Brain microvascular endothelial cell (primary cell): ENCODE data around the gene CFAP46.
"Not testable (repeated sequence)": the region's sequence is repeated elsewhere in the genome, so short reads cannot be mapped to it uniquely, and the experiment has no call there.

Source experiments
- DNase-seq: peaks from one replicate; pipeline ENCODE4 v3.0.0-alpha.2; 2020
- H3K27ac ChIP-seq: fragments of 250-450 bp; sonication (Bioruptor Pico); 2 replicates; pipeline ENCODE4 v1.5.1; 2020; ENCODE audit warnings: mild to moderate bottlenecking, moderate library complexity
- H3K27me3 ChIP-seq: fragments of 250-450 bp; sonication (Bioruptor Pico); replicated peaks from 2 replicates; pipeline ENCODE4 v1.5.1; 2020; ENCODE audit warnings: mild to moderate bottlenecking
- H3K36me3 ChIP-seq: fragments of 250-450 bp; sonication (Bioruptor Pico); replicated peaks from 2 replicates; pipeline ENCODE4 v1.5.1; 2020; ENCODE audit warnings: mild to moderate bottlenecking
- H3K4me3 ChIP-seq: 2 replicates; pipeline ENCODE4 v1.5.1; 2011; ENCODE audit warnings: low read depth, mild to moderate bottlenecking, control low read depth, low read length, moderate library complexity
- CTCF ChIP-seq: IDR thresholded peaks from 2 replicates; pipeline ENCODE4 v1.5.1; 2011; ENCODE audit warnings: low read depth, mild to moderate bottlenecking, moderate library complexity, low read length, control low read depth, inconsistent platforms; ENCODE audit errors: missing control alignments
- in situ Hi-C: cut with HindIII; loops from 2 replicates; pipeline ENCODE4 v1.10.0; 2017; ENCODE audit warnings: low sequenced_read_pairs, low pct_ligation_motif_present

CFAP46 gene

GRCh38 chr10:132826524-132827422, 115.6 kb downstream of the CFAP46 start:
- Histone ChIP-seq H3K36me3 (no peaks in the 10 kb centered on the region), H3K27ac (no peak overlapping the region), H3K4me3 (no peak overlapping the region), H3K27me3 (peaks cover 7% of the 10 kb centered on the region)
- no peak for TF ChIP-seq CTCF
- in situ Hi-C loops, result no loop called here
- no peak for DNase-seq

DNA sequence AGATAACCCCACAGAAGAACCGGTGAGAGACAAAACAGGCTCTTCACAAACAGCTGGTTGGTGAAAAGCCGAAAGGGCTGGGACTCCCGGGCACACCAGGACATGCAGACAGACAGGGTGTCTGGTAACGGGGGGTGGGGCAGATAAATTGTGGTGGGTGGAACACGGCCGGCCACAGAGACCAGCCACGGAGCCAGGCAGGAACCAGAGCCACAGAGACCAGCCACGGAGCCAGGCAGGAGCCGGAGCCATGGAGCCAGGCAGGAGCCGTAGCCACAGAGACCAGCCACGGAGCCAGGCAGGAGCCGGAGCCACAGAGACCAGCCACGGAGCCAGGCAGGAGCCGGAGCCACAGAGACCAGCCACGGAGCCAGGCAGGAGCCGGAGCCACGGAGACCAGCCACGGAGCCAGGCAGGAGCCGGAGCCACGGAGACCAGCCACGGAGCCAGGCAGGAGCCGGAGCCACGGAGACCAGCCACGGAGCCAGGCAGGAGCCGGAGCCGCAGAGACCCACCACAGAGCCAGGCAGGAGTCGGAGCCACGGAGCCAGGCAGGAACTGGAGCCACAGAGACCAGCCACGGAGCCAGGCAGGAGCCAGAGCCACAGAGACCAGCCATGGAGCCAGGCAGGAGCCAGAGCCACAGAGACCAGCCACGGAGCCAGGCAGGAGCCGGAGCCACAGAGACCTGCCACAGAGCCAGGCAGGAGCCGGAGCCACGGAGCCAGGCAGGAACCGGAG, 116.4 kb downstream of the CFAP46 start:
- H3K4me3 ChIP-seq, H3K36me3 ChIP-seq, H3K27me3 ChIP-seq, DNase-seq, H3K27ac ChIP-seq, in situ Hi-C loops: not testable (repeated sequence)

GRCh38 chr10:132820056-132820455, 122.3 kb downstream of the CFAP46 start:
- in situ Hi-C loops, result no loop called here
- no peak overlapping the region for H3K4me3 ChIP-seq
- no peak for TF ChIP-seq CTCF
- DNase-seq, result no peak
- H3K36me3 ChIP-seq, result no peaks in the 10 kb centered on the region
- H3K27me3 ChIP-seq, result no peaks in the 10 kb centered on the region
- no peak overlapping the region for H3K27ac ChIP-seq

DNA sequence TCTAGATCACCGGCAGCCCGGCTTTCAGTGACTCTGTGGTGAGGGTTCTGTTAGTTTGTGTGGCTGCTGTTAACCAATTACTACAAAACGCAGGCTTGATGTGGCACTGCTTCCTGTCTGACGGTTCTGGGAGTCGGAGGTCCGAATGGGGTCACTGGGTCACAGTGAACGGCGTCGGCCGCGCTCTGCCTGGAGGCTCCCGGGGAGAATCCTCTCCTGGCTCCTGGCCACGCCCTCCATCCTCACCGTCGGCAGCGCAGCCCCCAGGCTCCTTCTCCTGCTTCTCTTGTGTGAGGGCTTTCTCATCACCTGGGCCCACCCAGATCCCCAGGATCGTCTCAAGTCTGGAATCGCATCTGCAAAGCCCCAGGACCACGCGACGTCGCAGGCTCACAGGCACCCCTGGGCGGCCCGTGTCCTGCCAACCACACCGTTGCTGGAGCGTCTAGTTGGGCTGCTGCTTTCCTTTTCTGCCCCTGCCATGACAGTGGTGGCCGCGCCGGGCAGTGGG, 124.6 kb downstream of the CFAP46 start:
- no peak overlapping the region for H3K27ac ChIP-seq
- no peaks in the 10 kb centered on the region for H3K27me3 ChIP-seq
- DNase-seq, result no peak
- in situ Hi-C loops, result no loop called here
- no peak overlapping the region for H3K4me3 ChIP-seq
- no peak for TF ChIP-seq CTCF
- H3K36me3 ChIP-seq, result no peaks in the 10 kb centered on the region

- no peak for DNase-seq
- TF ChIP-seq CTCF, result no peak
- Histone ChIP-seq H3K36me3 (no peaks in the 10 kb centered on the region), H3K27me3 (no peaks in the 10 kb centered on the region), H3K4me3 (no peak overlapping the region), H3K27ac (no peak overlapping the region)
- in situ Hi-C loops, result no loop called here
Observed at GRCh38 chr10:132816718-132817117, 125.7 kb downstream of the CFAP46 start.

- Histone ChIP-seq H3K27me3 (no peaks in the 10 kb centered on the region), H3K4me3 (no peak overlapping the region), H3K36me3 (no peaks in the 10 kb centered on the region), H3K27ac (no peak overlapping the region)
- TF ChIP-seq CTCF, result no peak
- DNase-seq, result no peak
- in situ Hi-C loops, result no loop called here
Observed at GRCh38 chr10:132815168-132815857, 127.1 kb downstream of the CFAP46 start.
